ENCODE data around the gene TNFRSF6B. TPM values are rescaled to one million over a fixed set of nuclear protein-coding genes. Genes with fewer than 3 reads are reported as not detected.
"Not testable (repeated sequence)": the region's sequence is repeated elsewhere in the genome, so short reads cannot be mapped to it uniquely, and the experiment has no call there.

The TNFRSF6B gene
- total RNA-seq, 1 donor from 2014 or later: 817 TPM

- no peak for TF ChIP-seq CTCF (conservative IDR thresholded peaks at IDR 0.05; ENCODE audit: low read depth, low read length)
- no peak overlapping the region for H3K4me3 ChIP-seq (ENCODE audit: low read depth, low read length)
- DNase-seq (ENCODE audit: low read depth): no peak
Observed at GRCh38 chr20:63718996-63719395, 22.5 kb downstream of the TNFRSF6B start.

GRCh38 chr20:63722967-63723622, 26.6 kb downstream of the TNFRSF6B start:
- DNase-seq (ENCODE audit: low read depth); H3K4me3 ChIP-seq (ENCODE audit: low read depth, low read length): not testable (repeated sequence)

DNA sequence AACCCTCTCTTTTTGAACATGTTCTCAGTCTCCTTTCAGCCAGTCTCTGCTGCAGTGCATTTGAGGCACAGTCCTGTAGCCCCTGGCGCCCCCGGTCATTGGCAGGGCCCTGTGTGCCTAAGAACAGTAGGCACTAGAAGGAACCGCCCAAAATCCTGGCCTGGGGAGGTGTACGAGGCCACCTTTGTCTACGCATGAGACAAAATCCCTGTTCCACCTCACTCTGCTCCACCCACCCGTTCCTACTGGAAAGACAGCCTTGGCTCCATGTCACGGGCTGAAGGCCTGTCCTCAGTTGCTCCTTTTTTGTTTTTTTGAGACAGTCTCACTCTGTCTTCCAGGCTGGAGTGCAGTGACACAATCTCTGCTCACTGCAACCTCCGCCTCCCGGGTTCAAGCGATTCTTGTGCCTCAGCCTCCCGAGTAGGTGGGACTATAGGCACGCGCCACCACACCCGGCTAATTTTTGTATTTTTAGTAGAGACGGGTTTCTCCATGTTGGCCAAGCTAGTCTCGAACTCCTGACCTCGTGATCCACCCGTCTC, 33.8 kb downstream of the TNFRSF6B start:
- not testable (repeated sequence) for DNase-seq (ENCODE audit: low read depth); H3K4me3 ChIP-seq (ENCODE audit: low read depth, low read length)

- H3K4me3 ChIP-seq (ENCODE audit: low read depth, low read length): no peak overlapping the region
- TF ChIP-seq CTCF (conservative IDR thresholded peaks at IDR 0.05; ENCODE audit: low read depth, low read length): no peak
- DNase-seq (ENCODE audit: low read depth): no peak
Observed at GRCh38 chr20:63731410-63731809, 35.0 kb downstream of the TNFRSF6B start.

DNA sequence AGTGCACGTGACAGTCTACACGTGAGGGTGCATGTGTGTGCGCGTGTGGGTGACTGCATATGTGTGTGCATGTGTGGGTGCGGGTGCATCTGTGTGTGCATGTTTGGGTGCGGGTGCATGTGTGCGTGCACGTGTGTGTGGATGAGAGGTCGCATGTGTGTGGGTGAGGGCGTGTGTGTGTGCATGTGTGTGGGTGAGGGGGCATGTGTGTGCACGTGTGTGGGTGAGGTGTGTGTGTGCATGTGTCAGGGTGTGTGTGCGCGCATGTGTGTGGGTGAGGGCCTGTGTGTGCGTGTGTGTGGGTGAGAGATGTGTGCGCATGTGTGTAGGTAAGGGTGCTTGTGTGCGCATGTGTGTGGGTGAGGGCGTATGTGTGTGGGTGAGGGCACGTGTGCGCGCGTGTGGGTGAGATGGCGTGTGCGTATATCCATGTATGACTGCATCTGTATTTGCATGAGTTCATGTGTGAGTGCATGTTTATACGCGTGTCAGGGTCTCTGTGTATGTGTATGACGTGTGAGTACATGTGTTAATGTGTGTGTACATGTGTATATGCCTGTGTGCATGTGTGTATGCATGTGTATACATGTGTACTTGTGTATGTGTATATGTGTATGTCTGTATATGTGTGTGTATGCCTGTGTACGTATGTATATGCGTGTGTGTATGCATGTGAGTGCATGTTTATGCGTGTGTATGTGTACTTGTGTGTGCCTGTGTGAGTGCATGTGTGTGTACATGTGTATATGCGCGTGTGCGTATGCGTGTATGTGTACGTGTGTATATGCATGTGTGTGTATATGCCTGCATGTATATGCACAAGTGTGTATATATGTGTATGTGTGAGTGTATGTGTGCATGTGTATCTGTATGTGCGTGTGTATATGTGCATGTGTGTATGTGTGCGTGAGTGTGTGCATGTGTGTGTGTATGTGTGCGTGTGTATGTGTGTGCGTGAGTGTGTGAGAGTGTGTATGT, 36.0 kb downstream of the TNFRSF6B start:
- TF ChIP-seq CTCF (conservative IDR thresholded peaks at IDR 0.05; ENCODE audit: low read depth, low read length): no peak
- H3K4me3 ChIP-seq (ENCODE audit: low read depth, low read length): no peak overlapping the region
- no peak for DNase-seq (ENCODE audit: low read depth)

GRCh38 chr20:63733117-63733516, 36.7 kb downstream of the TNFRSF6B start:
- no peak for TF ChIP-seq CTCF (conservative IDR thresholded peaks at IDR 0.05; ENCODE audit: low read depth, low read length)
- no peak overlapping the region for H3K4me3 ChIP-seq (ENCODE audit: low read depth, low read length)
- no peak for DNase-seq (ENCODE audit: low read depth)

DNA sequence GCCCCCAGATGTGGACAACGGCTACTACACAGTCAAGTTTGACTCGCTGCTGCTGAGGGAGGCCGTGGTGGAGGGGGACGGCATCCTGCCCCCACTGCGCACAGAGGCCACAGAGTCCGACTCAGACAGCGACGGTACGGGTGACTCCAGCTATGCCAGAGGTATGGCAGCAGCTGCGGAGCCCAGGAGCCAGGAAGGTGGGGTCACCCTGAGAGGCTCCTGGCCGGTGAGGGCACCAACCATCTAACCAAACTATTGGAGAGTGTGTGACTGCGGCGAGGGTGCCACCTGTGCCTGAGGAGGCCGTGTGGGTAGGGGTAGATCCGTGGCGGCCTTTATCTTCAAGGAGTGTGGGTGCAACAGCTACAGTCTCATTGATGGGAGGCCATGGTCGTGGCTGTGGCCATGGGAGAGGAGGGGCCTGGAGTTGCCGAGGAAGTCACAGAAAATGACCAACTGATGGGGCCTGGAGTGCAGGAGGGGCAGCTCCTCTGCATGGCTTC, 37.2 kb downstream of the TNFRSF6B start:
- no peak for DNase-seq (ENCODE audit: low read depth)
- TF ChIP-seq CTCF (conservative IDR thresholded peaks at IDR 0.05; ENCODE audit: low read depth, low read length): no peak
- H3K4me3 ChIP-seq (ENCODE audit: low read depth, low read length): no peak overlapping the region

Data from epithelial cell of proximal tubule (primary cell).